ENCODE data around the gene ORC4. TPM values are rescaled to one million over a fixed set of nuclear protein-coding genes. Genes with fewer than 3 reads are reported as not detected.

Gene ORC4
- polyA plus RNA-seq, 3 donors: 30.2 to 34.0 (median 33.1) TPM

GRCh38 chr2:148032215-148032614 is 11.7 kb upstream of the ORC4 start:
- no peak overlapping the region for H3K27ac Mint-ChIP-seq
- H3K4me3 Mint-ChIP-seq: no peak overlapping the region
- Histone ChIP-seq H3K9me3 (replicated peaks in 1 of 2; ENCODE audit: control insufficient read depth in 1 of 2, insufficient read depth in 1 of 2, low read length in 2 of 2) (no peaks in the 10 kb centered on the region), H3K4me3 (replicated peaks in 1 of 3; ENCODE audit: low read depth in 2 of 3, low read length in 3 of 3) (no peak overlapping the region), H3K4me1 (ENCODE audit: control insufficient read depth in 1 of 2, insufficient read depth in 2 of 2, low read length in 2 of 2) (no peaks in the 10 kb centered on the region), H3K27ac (ENCODE audit: low read depth in 1 of 2, low read length in 2 of 2) (no peak overlapping the region), H2AFZ (ENCODE audit: insufficient read depth, low read depth, low read length, poor library complexity, severe bottlenecking) (no peak overlapping the region), H3K79me2 (ENCODE audit: insufficient read depth, low read length) (peaks cover 13% of the 10 kb centered on the region), H3K9ac (ENCODE audit: insufficient read depth, low read length, poor library complexity, severe bottlenecking) (no peak overlapping the region), H4K20me1 (ENCODE audit: insufficient read depth, low read length) (no peaks in the 10 kb centered on the region), H3K27me3 (ENCODE audit: control insufficient read depth in 2 of 2, insufficient read depth in 2 of 2, low read length in 2 of 2) (no peaks in the 10 kb centered on the region), H3K36me3 (replicated peaks in 1 of 2; ENCODE audit: control insufficient read depth in 1 of 2, insufficient read depth in 2 of 2, low read length in 2 of 2) (no peaks in the 10 kb centered on the region), H3K4me2 (replicated peaks; ENCODE audit: extremely low read depth, low read length, poor library complexity, severe bottlenecking) (no peak overlapping the region)
- no peaks in the 10 kb centered on the region for H3K4me1 Mint-ChIP-seq
- TF ChIP-seq CTCF (IDR thresholded peaks at IDR 0.05): no peak
- H3K36me3 Mint-ChIP-seq: no peaks in the 10 kb centered on the region
- no peaks in the 10 kb centered on the region for H3K27me3 Mint-ChIP-seq (ENCODE audit: low read depth in 3 of 3)
- no peaks in the 10 kb centered on the region for H3K9me3 Mint-ChIP-seq
- intact Hi-C loops (cut with micrococcal nuclease): no loop called here
- 100% methylated on average over 2 of the region's 4 CpGs for WGBS (ENCODE audit: insufficient coverage)
- DNase-seq: no peak

- Histone ChIP-seq H3K4me3 (replicated peaks in 1 of 3; ENCODE audit: low read depth in 2 of 3, low read length in 3 of 3) (no peak overlapping the region), H3K4me2 (replicated peaks; ENCODE audit: extremely low read depth, low read length, poor library complexity, severe bottlenecking) (no peak overlapping the region), H3K27me3 (ENCODE audit: control insufficient read depth in 2 of 2, insufficient read depth in 2 of 2, low read length in 2 of 2) (no peaks in the 10 kb centered on the region), H3K9ac (ENCODE audit: insufficient read depth, low read length, poor library complexity, severe bottlenecking) (no peak overlapping the region), H3K36me3 (replicated peaks in 1 of 2; ENCODE audit: control insufficient read depth in 1 of 2, insufficient read depth in 2 of 2, low read length in 2 of 2) (no peaks in the 10 kb centered on the region), H2AFZ (ENCODE audit: insufficient read depth, low read depth, low read length, poor library complexity, severe bottlenecking) (no peak overlapping the region), H3K4me1 (ENCODE audit: control insufficient read depth in 1 of 2, insufficient read depth in 2 of 2, low read length in 2 of 2) (no peaks in the 10 kb centered on the region), H3K9me3 (replicated peaks in 1 of 2; ENCODE audit: control insufficient read depth in 1 of 2, insufficient read depth in 1 of 2, low read length in 2 of 2) (no peaks in the 10 kb centered on the region), H3K79me2 (ENCODE audit: insufficient read depth, low read length) (peaks cover 19% of the 10 kb centered on the region), H4K20me1 (ENCODE audit: insufficient read depth, low read length) (peaks cover 7% of the 10 kb centered on the region), H3K27ac (ENCODE audit: low read depth in 1 of 2, low read length in 2 of 2) (no peak overlapping the region)
- no peak for DNase-seq
- Mint-ChIP-seq H3K27me3 (ENCODE audit: low read depth in 3 of 3) (no peaks in the 10 kb centered on the region), H3K27ac (no peak overlapping the region), H3K4me1 (no peaks in the 10 kb centered on the region), H3K4me3 (no peak overlapping the region), H3K36me3 (no peaks in the 10 kb centered on the region), H3K9me3 (no peaks in the 10 kb centered on the region)
- intact Hi-C loops (cut with micrococcal nuclease): no loop called here
- TF ChIP-seq CTCF (IDR thresholded peaks at IDR 0.05): no peak
Measured at GRCh38 chr2:148031152-148031551, 10.6 kb upstream of the ORC4 start.

All from CD14-positive monocyte (primary cell).